ENCODE data around the gene PPP1R36.

GRCh38 chr14:64509036-64509435 lies 40.7 kb upstream of the PPP1R36 start:
- no peak for TF ChIP-seq EZH2 (IDR thresholded peaks at IDR 0.05)
- no peak for TF ChIP-seq POLR2AphosphoS5 (IDR thresholded peaks at IDR 0.05; ENCODE audit: borderline replicate concordance, low read depth, low read length)

Data from SK-N-MC (cell line).